MM.1S (cell line): Measurements from ENCODE around the gene WWC2.

Experiments used
- CTCF ChIP-seq: fragments of 300-600 bp; sonication (generic); IDR thresholded peaks from 2 replicates; pipeline ENCODE4 v1.5.1; 2016; ENCODE audit warnings: antibody characterized with exemption, low read length, mixed read lengths
- EZH2 ChIP-seq: fragments of 300-600 bp; sonication (generic); optimal IDR thresholded peaks from 2 replicates; pipeline ENCODE3; 2017; ENCODE audit warnings: low read depth, mild to moderate bottlenecking, antibody characterized with exemption, low read length, mixed read lengths
- EZH2phosphoT487 ChIP-seq: fragments of 300-600 bp; sonication (generic); IDR thresholded peaks from 2 replicates; pipeline ENCODE4 v1.6.1; 2018; ENCODE audit warnings: antibody characterized with exemption, low read length

- TF ChIP-seq CTCF: no peak
- TF ChIP-seq EZH2phosphoT487: no peak
- no peak for TF ChIP-seq EZH2
Observed at GRCh38 chr4:183129675-183130074, 30.6 kb downstream of the WWC2 start.
